Breast epithelium (tissue), 4 donors: ENCODE measurements around the gene ULK4. TPM values are rescaled to one million over a fixed set of nuclear protein-coding genes. Genes with fewer than 3 reads are reported as not detected.

Experiments
- DNase-seq, 2 donors: peaks; one replicate each; pipeline ENCODE4 v3.0.0-alpha.2; 2019; ENCODE audit warnings: low spot score in 2 of 2
- H3K27ac ChIP-seq, 2 donors: fragments of 200-600 bp; sonication (generic) in 1 of 2; one replicate each; pipeline ENCODE4 v1.5.1; 2016 to 2019; ENCODE audit warnings: mild to moderate bottlenecking in 1 of 2
- H3K27me3 ChIP-seq, 2 donors: fragments of 200-600 bp; sonication (generic) in 1 of 2; one replicate each; pipeline versions ENCODE4 v1.5.1 to v1.6.0; 2017 to 2019; ENCODE audit warnings: control low read depth in 1 of 2, mild to moderate bottlenecking in 1 of 2
- H3K36me3 ChIP-seq: fragments of 200-600 bp; one replicate; pipeline ENCODE4 v1.5.1; 2019
- H3K4me1 ChIP-seq, 2 donors: fragments of 200-600 bp; sonication (generic); one replicate each; pipeline ENCODE4 v1.5.1; 2016 to 2019; ENCODE audit warnings: control low read depth in 1 of 2
- H3K4me3 ChIP-seq, 3 donors: fragments of 200-600 bp; sonication (generic); 1 replicate in 2 of 3; 2 replicates in 1 of 3; pipeline ENCODE4 v1.5.1; 2016 to 2019; ENCODE audit warnings: mild to moderate bottlenecking in 3 of 3, moderate library complexity in 2 of 3
- H3K9me3 ChIP-seq, 2 donors: fragments of 200-600 bp; sonication (generic) in 1 of 2; one replicate each; pipeline ENCODE4 v1.5.1; 2016 to 2019; ENCODE audit warnings: control low read depth in 1 of 2
- CTCF ChIP-seq, 3 donors: fragments of 450-650 bp; IDR thresholded peaks; one replicate each; pipeline ENCODE4 v1.5.1; 2016 to 2017; ENCODE audit warnings: antibody characterized with exemption in 3 of 3, mild to moderate bottlenecking in 3 of 3, moderate library complexity in 3 of 3
- POLR2A ChIP-seq: fragments of 450-650 bp; IDR thresholded peaks from one replicate; pipeline ENCODE4 v1.6.1; 2016; ENCODE audit warnings: antibody characterized with exemption, mild to moderate bottlenecking, moderate library complexity
- POLR2AphosphoS5 ChIP-seq, 3 donors: sonication (generic); formaldehyde crosslinking; IDR thresholded peaks; one replicate each; pipeline ENCODE4 v1.6.1; 2017; ENCODE audit warnings: antibody characterized with exemption in 3 of 3
- intact Hi-C: fragments of 100-400 bp; cut with DNase I; formaldehyde crosslinking; loops from one replicate; pipeline ENCODE4 v1.15.1; 2023; ENCODE audit warnings: low total_unique reads
- total RNA-seq, 3 donors: library from RNA; depleted of rRNA; stranded (reverse); fragments of >200 nt; gene quantifications; one replicate each; pipeline ENCODE4 v1.1.0, GENCODE V29; 2016

The ULK4 gene
- total RNA-seq, 3 donors from 2014 or later, result 23.0 to 52.8 (median 31.8) TPM

GRCh38 chr3:42002790-42003189 lies 40.9 kb upstream of the ULK4 start:
- H3K36me3 ChIP-seq, result no peaks in the 10 kb centered on the region
- no peaks in the 10 kb centered on the region for H3K27me3 ChIP-seq
- no peak overlapping the region for H3K4me3 ChIP-seq
- no peak for DNase-seq
- no peaks in the 10 kb centered on the region for H3K9me3 ChIP-seq
- H3K27ac ChIP-seq, result no peak overlapping the region
- no peaks in the 10 kb centered on the region for H3K4me1 ChIP-seq
- intact Hi-C loops, result no loop called here
- TF ChIP-seq POLR2A (no peak), CTCF (IDR thresholded peaks at IDR 0.05) (no peak), POLR2AphosphoS5 (IDR thresholded peaks at IDR 0.05) (no peak)

- TF ChIP-seq CTCF (IDR thresholded peaks at IDR 0.05), result no peak
- TF ChIP-seq POLR2A, result no peak
- TF ChIP-seq POLR2AphosphoS5 (IDR thresholded peaks at IDR 0.05), result no peak
- DNase-seq, result no peak
Measured at GRCh38 chr3:42001777-42002176, 39.9 kb upstream of the ULK4 start.

GRCh38 chr3:41999909-42000308 lies 38.0 kb upstream of the ULK4 start:
- Histone ChIP-seq H3K9me3 (no peaks in the 10 kb centered on the region), H3K27ac (no peak overlapping the region), H3K4me3 (no peak overlapping the region), H3K27me3 (no peaks in the 10 kb centered on the region), H3K36me3 (no peaks in the 10 kb centered on the region), H3K4me1 (no peaks in the 10 kb centered on the region)
- no peak for TF ChIP-seq CTCF (IDR thresholded peaks at IDR 0.05)
- TF ChIP-seq POLR2AphosphoS5 (IDR thresholded peaks at IDR 0.05), result no peak
- TF ChIP-seq POLR2A, result no peak
- intact Hi-C loops, result no loop called here
- DNase-seq, result no peak

More at GRCh38 chr3:42001777-42002176, 39.9 kb upstream of the ULK4 start:
- no peak overlapping the region for H3K4me3 ChIP-seq
- H3K36me3 ChIP-seq, result no peaks in the 10 kb centered on the region
- no peaks in the 10 kb centered on the region for H3K27me3 ChIP-seq
- no peak overlapping the region for H3K27ac ChIP-seq
- H3K9me3 ChIP-seq, result no peaks in the 10 kb centered on the region
- H3K4me1 ChIP-seq, result no peaks in the 10 kb centered on the region
- intact Hi-C loops, result no loop called here

GRCh38 chr3:41997702-41998550 lies 36.0 kb upstream of the ULK4 start:
- H3K9me3 ChIP-seq, result no peaks in the 10 kb centered on the region
- H3K27me3 ChIP-seq, result no peaks in the 10 kb centered on the region
- no peak for TF ChIP-seq POLR2AphosphoS5 (IDR thresholded peaks at IDR 0.05)
- TF ChIP-seq CTCF (IDR thresholded peaks at IDR 0.05), result peak in 2 of 3 donors; percentile 8 to 12
- no peak for TF ChIP-seq POLR2A
- H3K4me1 ChIP-seq, result no peaks in the 10 kb centered on the region
- intact Hi-C loops, result no loop called here
- no peaks in the 10 kb centered on the region for H3K36me3 ChIP-seq
- DNase-seq, result no peak
- no peak overlapping the region for H3K4me3 ChIP-seq
- H3K27ac ChIP-seq, result no peak overlapping the region

GRCh38 chr3:41991437-41991836 lies 29.5 kb upstream of the ULK4 start:
- no peaks in the 10 kb centered on the region for H3K4me1 ChIP-seq
- no peak overlapping the region for H3K4me3 ChIP-seq
- H3K27me3 ChIP-seq, result no peaks in the 10 kb centered on the region
- intact Hi-C loops, result no loop called here
- no peak overlapping the region for H3K27ac ChIP-seq
- no peak for DNase-seq
- no peak for TF ChIP-seq POLR2AphosphoS5 (IDR thresholded peaks at IDR 0.05)
- no peaks in the 10 kb centered on the region for H3K36me3 ChIP-seq
- no peaks in the 10 kb centered on the region for H3K9me3 ChIP-seq
